Upper lobe of right lung (tissue), 1 donor: ENCODE measurements around the gene ITPRIPL1. TPM values are rescaled to one million over a fixed set of nuclear protein-coding genes. Genes with fewer than 3 reads are reported as not detected.
A peak's percentile ranks its signal among the peaks of the same experiment; 100 is the strongest.

Experiments used
- ATAC-seq: fragments of 200-7000 bp; cut with Tn5 transposase; one replicate; pipeline ENCODE4 v1.9.1; 2020; ENCODE audit warnings: mild to moderate bottlenecking, moderate library complexity
- DNase-seq: peaks from one replicate; pipeline ENCODE4 v3.0.0-alpha.2; 2020
- H3K27ac ChIP-seq: fragments of 200-600 bp; one replicate; pipeline ENCODE4 v1.8.0; 2022
- H3K27me3 ChIP-seq: fragments of 200-600 bp; one replicate; pipeline ENCODE4 v1.8.0; 2022; ENCODE audit warnings: mild to moderate bottlenecking
- H3K36me3 ChIP-seq: fragments of 200-600 bp; one replicate; pipeline ENCODE4 v1.8.0; 2022
- H3K4me1 ChIP-seq: fragments of 200-600 bp; one replicate; pipeline ENCODE4 v1.8.0; 2022
- H3K4me3 ChIP-seq: fragments of 200-600 bp; one replicate; pipeline ENCODE4 v1.8.0; 2022; ENCODE audit warnings: mild to moderate bottlenecking
- H3K9me3 ChIP-seq: fragments of 200-600 bp; one replicate; pipeline ENCODE4 v1.8.0; 2022
- intact Hi-C: fragments of 100-400 bp; cut with DNase I; formaldehyde crosslinking; loops from one replicate; pipeline ENCODE4 v1.11.0; 2022
- total RNA-seq: library from RNA; stranded (reverse); fragmentation: NEBNext Ultra II Directional; extraction: Animal tissue kit (Norgen Biotek cat#: 25700); gene quantifications from one replicate; pipeline ENCODE4 v1.2.1, GENCODE V29; 2021
- TF ChIP-seq, protein P1 (sequence below): fragments of 200-600 bp; IDR thresholded peaks from one replicate; pipeline ENCODE4 v1.8.0; 2022; ENCODE audit warnings: antibody characterized with exemption
- donor health status: DM: no; HTN: yes; CAD: no; lungs with severe emphysema.

The ITPRIPL1 gene
- total RNA-seq, 1 donor from 2014 or later: 1.3 TPM

DNA sequence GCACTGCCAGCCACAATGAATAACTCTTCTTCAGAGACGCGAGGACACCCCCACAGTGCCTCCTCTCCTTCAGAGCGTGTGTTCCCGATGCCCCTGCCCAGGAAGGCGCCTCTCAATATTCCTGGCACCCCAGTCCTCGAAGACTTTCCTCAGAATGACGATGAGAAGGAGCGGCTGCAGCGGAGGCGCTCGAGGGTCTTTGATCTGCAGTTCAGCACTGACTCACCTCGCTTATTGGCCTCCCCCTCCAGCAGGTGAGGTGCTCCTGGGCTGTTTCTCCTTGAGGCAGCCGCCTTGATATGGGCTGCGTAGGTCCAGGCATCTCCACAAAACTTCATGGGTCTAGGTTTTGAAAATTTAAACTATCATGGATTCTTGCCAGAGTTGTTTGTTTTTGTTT lies 16.5 kb downstream of the ITPRIPL1 start:
- ATAC-seq (no peak), DNase-seq (no peak)
- Histone ChIP-seq H3K4me1 (peaks cover 3% of the 10 kb centered on the region), H3K4me3 (no peak overlapping the region), H3K36me3 (no peaks in the 10 kb centered on the region), H3K27me3 (no peaks in the 10 kb centered on the region), H3K27ac (no peak overlapping the region), H3K9me3 (no peaks in the 10 kb centered on the region)
- TF ChIP-seq, protein P1, sequence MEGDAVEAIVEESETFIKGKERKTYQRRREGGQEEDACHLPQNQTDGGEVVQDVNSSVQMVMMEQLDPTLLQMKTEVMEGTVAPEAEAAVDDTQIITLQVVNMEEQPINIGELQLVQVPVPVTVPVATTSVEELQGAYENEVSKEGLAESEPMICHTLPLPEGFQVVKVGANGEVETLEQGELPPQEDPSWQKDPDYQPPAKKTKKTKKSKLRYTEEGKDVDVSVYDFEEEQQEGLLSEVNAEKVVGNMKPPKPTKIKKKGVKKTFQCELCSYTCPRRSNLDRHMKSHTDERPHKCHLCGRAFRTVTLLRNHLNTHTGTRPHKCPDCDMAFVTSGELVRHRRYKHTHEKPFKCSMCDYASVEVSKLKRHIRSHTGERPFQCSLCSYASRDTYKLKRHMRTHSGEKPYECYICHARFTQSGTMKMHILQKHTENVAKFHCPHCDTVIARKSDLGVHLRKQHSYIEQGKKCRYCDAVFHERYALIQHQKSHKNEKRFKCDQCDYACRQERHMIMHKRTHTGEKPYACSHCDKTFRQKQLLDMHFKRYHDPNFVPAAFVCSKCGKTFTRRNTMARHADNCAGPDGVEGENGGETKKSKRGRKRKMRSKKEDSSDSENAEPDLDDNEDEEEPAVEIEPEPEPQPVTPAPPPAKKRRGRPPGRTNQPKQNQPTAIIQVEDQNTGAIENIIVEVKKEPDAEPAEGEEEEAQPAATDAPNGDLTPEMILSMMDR: no peak
- intact Hi-C loops: no loop called here

DNA sequence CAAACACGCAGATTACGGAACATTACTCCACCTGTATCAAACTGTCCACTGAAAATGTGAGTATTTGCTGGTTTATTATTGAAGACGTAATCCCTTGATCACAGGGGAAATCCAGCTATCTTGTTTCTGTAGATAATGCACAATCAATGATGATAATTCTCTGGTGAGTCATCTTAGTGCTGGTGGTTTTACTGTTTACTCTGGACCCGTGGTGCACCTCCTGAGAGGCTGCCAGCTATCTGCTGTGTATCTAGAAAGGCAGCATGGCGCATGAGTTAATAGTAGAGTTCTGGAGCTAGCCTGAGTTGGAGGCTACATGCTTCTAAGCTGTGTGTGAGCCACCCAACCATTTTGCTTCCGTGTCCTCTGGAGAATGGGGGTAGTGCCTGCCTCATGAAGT lies 17.0 kb downstream of the ITPRIPL1 start:
- intact Hi-C loops: no loop called here
- Histone ChIP-seq H3K4me1 (peaks cover 3% of the 10 kb centered on the region), H3K36me3 (no peaks in the 10 kb centered on the region), H3K4me3 (no peak overlapping the region), H3K9me3 (no peaks in the 10 kb centered on the region), H3K27ac (no peak overlapping the region), H3K27me3 (no peaks in the 10 kb centered on the region)
- peak; percentile 22 for ATAC-seq
- DNase-seq: no peak
- TF ChIP-seq, protein P1: no peak

DNA sequence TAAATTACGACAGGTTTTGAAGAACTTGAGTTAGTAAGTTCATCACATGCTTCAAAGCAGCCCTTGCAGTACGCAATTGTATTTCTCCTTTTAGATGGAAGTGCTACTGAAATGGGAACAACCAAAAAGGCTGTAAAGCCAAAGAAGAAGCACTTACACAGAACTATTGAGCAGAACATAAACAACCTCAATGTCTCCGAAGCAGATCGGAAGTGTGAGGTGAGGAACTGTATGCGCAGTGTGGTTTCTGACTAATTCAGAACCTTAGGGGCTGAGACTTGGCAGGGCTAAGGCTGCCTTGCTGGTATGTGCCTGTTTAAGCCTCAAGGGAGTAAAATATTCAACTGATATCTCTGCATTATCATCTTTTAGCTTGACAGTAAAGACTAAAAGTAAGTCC lies 18.9 kb downstream of the ITPRIPL1 start:
- peak; percentile 73 for ATAC-seq
- H3K27me3 ChIP-seq: no peaks in the 10 kb centered on the region
- H3K27ac ChIP-seq: no peak overlapping the region
- TF ChIP-seq, protein P1: no peak
- no peaks in the 10 kb centered on the region for H3K9me3 ChIP-seq
- DNase-seq: no peak
- H3K4me3 ChIP-seq: no peak overlapping the region
- H3K36me3 ChIP-seq: no peaks in the 10 kb centered on the region
- intact Hi-C loops: no loop called here
- H3K4me1 ChIP-seq: peaks cover 3% of the 10 kb centered on the region

DNA sequence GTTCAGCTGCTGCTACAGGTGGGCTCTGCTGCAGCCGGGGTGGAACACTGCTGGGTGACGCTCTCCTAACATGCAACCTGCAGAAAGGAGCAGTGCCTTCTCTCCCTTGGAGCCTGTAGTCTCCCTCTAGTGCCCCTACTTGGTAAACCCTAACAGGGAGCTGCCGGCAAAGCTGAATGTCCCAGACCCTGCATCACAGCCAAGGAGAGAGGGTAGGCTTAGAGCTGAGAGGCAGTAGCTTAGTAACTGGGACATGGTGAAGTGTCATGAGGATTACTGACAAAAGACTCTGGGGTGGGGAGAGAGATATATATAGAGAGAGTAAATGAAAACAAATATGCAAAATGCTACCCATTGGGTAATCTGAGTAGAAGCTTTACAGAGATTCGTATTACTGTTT lies 20.3 kb downstream of the ITPRIPL1 start:
- Histone ChIP-seq H3K27ac (peak overlapping the region; percentile 36), H3K27me3 (no peaks in the 10 kb centered on the region), H3K36me3 (no peaks in the 10 kb centered on the region), H3K9me3 (no peaks in the 10 kb centered on the region), H3K4me1 (peaks cover 3% of the 10 kb centered on the region), H3K4me3 (no peak overlapping the region)
- intact Hi-C loops: no loop called here
- ATAC-seq (peak; percentile 47), DNase-seq (no peak)
- TF ChIP-seq, protein P1: no peak

DNA sequence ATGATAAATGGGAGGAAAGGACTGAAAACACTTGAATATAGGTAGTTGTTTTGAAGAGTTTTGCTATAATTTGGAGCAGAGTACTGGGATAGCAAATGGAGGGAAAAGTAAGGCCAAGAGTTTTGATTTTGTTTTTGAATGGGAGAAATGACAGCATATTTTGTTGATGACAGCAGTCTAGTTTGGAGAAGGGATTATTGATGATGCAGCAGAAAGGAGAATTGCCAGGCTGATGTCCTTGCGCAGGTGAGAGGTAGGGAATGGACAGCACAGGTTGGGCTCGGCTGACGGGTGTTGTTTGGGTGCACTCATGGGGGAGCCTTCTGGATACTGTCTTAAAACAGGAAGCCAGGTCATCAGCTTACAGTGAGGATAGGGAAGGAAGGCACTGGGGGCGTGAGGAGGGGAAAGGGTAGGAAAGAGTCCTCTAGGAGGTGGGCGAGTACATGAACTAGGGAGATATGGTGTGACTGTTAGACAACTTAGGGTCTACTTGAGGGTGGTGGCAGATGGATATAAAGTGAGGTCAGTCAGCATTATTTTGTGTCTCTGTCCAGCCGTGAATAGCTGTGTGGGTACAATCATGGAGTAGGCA lies 20.8 kb downstream of the ITPRIPL1 start:
- DNase-seq (no peak), ATAC-seq (peak; percentile 52)
- no peaks in the 10 kb centered on the region for H3K27me3 ChIP-seq
- peaks cover 3% of the 10 kb centered on the region for H3K4me1 ChIP-seq
- H3K36me3 ChIP-seq: no peaks in the 10 kb centered on the region
- H3K9me3 ChIP-seq: no peaks in the 10 kb centered on the region
- intact Hi-C loops: no loop called here
- TF ChIP-seq, protein P1: no peak
- H3K27ac ChIP-seq: no peak overlapping the region
- no peak overlapping the region for H3K4me3 ChIP-seq

DNA sequence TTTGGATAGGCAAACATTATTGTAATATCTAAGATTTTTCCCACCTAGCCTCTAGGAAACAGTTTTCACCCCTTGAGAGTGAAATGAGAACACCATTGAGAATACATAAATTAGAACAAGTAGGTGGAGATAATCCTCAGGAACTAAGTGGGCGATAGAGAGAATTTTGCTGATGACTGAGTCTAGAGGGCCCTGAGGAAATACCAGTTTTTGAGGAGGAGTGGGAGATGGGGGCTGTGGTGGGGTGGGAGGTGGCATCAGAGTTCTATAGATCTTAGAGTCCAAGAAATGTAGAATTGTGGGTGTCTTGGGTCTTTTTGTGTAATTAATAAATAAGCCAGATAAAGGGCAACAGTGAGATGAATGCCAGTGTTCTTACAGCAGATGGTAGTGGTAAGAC lies 22.3 kb downstream of the ITPRIPL1 start:
- Histone ChIP-seq H3K9me3 (no peaks in the 10 kb centered on the region), H3K4me3 (no peak overlapping the region), H3K27ac (no peak overlapping the region), H3K27me3 (no peaks in the 10 kb centered on the region), H3K36me3 (no peaks in the 10 kb centered on the region), H3K4me1 (peaks cover 3% of the 10 kb centered on the region)
- ATAC-seq (no peak), DNase-seq (no peak)
- intact Hi-C loops: no loop called here
- TF ChIP-seq, protein P1: no peak
